Upper lobe of left lung (tissue), 4 donors: ENCODE results near the gene NXPE4.

Experiments used
- POLR2AphosphoS5 ChIP-seq, 2 donors: sonication (generic); formaldehyde crosslinking; IDR thresholded peaks; one replicate each; pipeline ENCODE4 v1.5.1; 2017; ENCODE audit warnings: antibody characterized with exemption in 2 of 2
- TF ChIP-seq, protein P1 (sequence below), 6 experiments: fragments of 450-650 bp in 4 of 6; fragments of 200-600 bp in 2 of 6; sonication (generic) in 2 of 6; IDR thresholded peaks; one replicate each; pipeline ENCODE4 v1.5.1; 2016 to 2019; ENCODE audit warnings: antibody characterized with exemption in 6 of 6

DNA sequence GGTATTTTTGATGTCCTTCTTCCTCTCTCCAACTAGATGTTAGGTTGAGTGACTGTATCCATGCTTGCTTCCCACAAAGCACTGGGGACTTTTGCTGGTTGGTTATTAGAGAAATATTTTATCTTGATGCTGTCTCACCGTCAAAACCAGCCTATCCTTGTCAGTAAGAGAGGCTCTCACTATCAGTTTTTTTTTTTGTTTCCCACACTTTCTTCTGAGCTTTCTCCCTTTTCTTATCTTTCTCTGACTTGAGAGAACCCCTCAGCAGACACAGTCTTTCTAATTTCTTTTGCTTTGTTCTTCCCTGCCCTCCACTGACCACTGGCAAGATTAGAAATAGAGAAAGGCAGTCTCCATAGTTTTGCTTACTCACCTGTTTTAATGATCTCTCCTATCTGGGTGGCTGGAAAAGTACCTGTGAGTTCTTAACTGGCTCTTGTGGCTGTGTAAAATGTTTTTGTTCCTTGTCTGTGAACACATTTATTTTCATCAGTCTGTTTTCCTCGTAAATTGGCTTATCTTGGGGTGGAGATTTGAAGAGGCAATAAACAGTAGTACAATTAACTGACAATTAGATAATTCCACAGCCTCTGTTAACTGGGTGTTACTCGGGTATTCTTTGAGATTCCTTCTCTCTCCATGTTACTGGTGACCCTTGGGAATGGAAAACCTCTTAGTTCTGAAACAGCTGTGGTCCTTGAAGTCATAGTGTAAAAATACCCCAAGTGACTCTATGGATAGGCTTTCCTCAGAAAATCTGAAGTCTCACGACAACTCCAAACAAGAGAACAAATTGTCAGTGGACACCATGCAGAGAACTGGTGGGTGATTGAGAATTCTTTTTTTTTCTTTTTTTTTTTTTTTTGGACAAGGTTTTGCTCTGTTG lies 35.9 kb downstream of the NXPE4 start, which contains the start of gene NXPE1:
- TF ChIP-seq, protein P1, sequence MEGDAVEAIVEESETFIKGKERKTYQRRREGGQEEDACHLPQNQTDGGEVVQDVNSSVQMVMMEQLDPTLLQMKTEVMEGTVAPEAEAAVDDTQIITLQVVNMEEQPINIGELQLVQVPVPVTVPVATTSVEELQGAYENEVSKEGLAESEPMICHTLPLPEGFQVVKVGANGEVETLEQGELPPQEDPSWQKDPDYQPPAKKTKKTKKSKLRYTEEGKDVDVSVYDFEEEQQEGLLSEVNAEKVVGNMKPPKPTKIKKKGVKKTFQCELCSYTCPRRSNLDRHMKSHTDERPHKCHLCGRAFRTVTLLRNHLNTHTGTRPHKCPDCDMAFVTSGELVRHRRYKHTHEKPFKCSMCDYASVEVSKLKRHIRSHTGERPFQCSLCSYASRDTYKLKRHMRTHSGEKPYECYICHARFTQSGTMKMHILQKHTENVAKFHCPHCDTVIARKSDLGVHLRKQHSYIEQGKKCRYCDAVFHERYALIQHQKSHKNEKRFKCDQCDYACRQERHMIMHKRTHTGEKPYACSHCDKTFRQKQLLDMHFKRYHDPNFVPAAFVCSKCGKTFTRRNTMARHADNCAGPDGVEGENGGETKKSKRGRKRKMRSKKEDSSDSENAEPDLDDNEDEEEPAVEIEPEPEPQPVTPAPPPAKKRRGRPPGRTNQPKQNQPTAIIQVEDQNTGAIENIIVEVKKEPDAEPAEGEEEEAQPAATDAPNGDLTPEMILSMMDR (IDR thresholded peaks at IDR 0.05), result no peak
- TF ChIP-seq POLR2AphosphoS5 (IDR thresholded peaks at IDR 0.05), result no peak
